ENCODE results near the gene LRP10. TPM values are rescaled to one million over a fixed set of nuclear protein-coding genes. Genes with fewer than 3 reads are reported as not detected.

Gene LRP10
- polyA plus RNA-seq, 1 donor from 2014 or later: 0.22 TPM

DNA sequence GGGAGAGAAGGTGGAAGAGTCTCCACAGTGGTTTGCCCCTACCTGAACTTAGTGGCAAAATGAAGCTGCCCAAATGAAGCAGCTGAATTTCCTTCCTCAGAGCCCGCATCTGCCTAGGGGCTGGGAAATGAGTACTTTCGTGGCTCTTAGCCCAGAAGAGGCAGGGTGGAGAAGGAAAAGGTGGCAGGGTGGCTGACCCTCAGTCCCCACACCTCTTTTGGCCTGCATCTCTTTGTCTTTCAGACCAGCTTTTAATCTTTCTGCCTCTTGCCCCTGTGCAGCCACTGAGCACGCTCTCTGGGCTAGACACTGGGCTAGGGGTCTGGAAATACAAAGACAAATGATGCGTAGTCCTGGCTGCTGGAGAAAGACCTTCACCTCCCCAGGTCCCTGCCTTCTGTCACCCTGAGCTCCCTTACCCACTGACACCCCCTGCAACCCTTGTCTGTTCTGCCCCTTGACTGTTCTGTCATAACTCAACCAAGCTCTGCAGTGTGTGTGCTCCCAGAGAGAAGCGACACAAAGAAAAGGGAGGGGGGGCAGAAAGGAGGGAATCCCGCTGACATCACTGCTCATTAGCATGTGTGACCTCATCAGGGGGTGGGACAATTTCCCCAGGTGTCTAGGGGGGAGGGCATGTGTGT lies 11.1 kb downstream of the LRP10 start:
- peak overlapping the region; percentile 97 for H3K27ac ChIP-seq (ENCODE audit: low read length)
- H3K4me2 ChIP-seq (ENCODE audit: low read length): peak overlapping the region; percentile 54
- peak overlapping the region; percentile 90 for H3K4me3 ChIP-seq (ENCODE audit: low read length)

DNA sequence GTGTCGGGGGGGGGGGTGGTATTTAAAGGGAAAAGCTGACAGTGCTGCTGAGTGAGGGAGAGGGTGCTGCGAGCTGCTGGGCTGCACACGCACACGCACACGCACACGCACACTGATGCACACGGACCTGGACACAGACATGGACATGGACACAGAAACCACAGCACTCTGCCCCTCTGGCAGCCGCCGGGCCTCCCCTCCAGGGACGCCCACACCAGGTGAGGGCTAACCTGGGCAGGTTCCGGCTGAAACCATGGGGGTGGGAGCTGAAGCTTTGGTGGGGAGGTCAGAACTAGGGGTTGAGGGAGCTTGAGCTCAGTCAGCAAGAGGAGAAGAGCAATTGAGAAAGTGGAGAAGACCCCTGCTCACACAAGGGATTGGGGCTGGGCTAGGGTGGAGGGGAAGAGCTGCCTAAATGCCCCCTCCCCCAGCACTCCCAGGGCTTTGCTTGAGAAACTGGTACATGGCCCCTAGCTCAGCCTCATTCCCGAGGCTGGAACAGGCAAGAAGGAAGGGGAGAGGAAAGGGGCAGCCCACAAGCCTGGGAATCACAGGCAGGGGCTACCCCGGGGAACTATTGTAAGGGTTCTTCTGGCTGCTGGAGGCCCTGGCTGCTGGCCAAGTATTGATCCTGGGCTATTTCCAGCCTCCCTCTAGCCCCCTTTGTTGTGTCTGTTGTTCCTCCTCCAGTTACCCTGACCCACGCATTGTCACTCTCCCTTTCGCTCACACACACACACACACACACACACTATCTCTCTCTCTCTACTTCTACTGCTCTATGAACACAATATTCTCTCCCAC lies 11.8 kb downstream of the LRP10 start, which contains the start of gene REM2:
Gene REM2 (plus strand): TSS at position 50 of the 804 bp plus-strand sequence. CDS start 66 bp downstream, at position 116.
- no peaks in the 10 kb centered on the region for H3K36me3 ChIP-seq (ENCODE audit: insufficient read depth, low read length)
- H3K4me2 ChIP-seq (ENCODE audit: low read length): peak within 1 kb of the TSS; percentile 99
- H4K20me1 ChIP-seq (ENCODE audit: insufficient read depth): no peaks in the 10 kb centered on the region
- peaks cover 8% of the 10 kb centered on the region for H3F3A ChIP-seq (ENCODE audit: insufficient read depth, low read length, poor library complexity, severe bottlenecking)
- peak within 1 kb of the TSS; percentile 97 for H3K27ac ChIP-seq (ENCODE audit: low read length)
- no peaks in the 10 kb centered on the region for H3K9me3 ChIP-seq (ENCODE audit: low read length)
- H3K79me2 ChIP-seq (replicated peaks; ENCODE audit: insufficient read depth, low read length): peaks cover 29% of the 10 kb centered on the region
- H3K27me3 ChIP-seq (ENCODE audit: insufficient read depth, low read depth, low read length): no peaks in the 10 kb centered on the region
- H3K9me2 ChIP-seq (ENCODE audit: insufficient read depth, low read length): no peaks in the 10 kb centered on the region
- peak within 1 kb of the TSS; percentile 69 for H2AFZ ChIP-seq (ENCODE audit: low read depth, low read length)
- H3K9ac ChIP-seq (ENCODE audit: low read length): peak within 1 kb of the TSS; percentile 100
- peak within 1 kb of the TSS; percentile 90 for H3K4me3 ChIP-seq (ENCODE audit: low read length)
- TF ChIP-seq, protein P1, sequence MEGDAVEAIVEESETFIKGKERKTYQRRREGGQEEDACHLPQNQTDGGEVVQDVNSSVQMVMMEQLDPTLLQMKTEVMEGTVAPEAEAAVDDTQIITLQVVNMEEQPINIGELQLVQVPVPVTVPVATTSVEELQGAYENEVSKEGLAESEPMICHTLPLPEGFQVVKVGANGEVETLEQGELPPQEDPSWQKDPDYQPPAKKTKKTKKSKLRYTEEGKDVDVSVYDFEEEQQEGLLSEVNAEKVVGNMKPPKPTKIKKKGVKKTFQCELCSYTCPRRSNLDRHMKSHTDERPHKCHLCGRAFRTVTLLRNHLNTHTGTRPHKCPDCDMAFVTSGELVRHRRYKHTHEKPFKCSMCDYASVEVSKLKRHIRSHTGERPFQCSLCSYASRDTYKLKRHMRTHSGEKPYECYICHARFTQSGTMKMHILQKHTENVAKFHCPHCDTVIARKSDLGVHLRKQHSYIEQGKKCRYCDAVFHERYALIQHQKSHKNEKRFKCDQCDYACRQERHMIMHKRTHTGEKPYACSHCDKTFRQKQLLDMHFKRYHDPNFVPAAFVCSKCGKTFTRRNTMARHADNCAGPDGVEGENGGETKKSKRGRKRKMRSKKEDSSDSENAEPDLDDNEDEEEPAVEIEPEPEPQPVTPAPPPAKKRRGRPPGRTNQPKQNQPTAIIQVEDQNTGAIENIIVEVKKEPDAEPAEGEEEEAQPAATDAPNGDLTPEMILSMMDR (IDR thresholded peaks at IDR 0.05; ENCODE audit: poor library complexity, severe bottlenecking): no peak
- TF ChIP-seq MXI1 (conservative IDR thresholded peaks at IDR 0.05; ENCODE audit: poor library complexity, severe bottlenecking) (peak; percentile 49), TAF1 (IDR thresholded peaks at IDR 0.05; ENCODE audit: low read depth) (no peak), POLR2AphosphoS5 (IDR thresholded peaks at IDR 0.05) (peak; percentile 98), RAD21 (conservative IDR thresholded peaks at IDR 0.05) (no peak), EP300 (conservative IDR thresholded peaks at IDR 0.05; ENCODE audit: poor library complexity, severe bottlenecking) (no peak)
- TF ChIP-seq, protein P2, sequence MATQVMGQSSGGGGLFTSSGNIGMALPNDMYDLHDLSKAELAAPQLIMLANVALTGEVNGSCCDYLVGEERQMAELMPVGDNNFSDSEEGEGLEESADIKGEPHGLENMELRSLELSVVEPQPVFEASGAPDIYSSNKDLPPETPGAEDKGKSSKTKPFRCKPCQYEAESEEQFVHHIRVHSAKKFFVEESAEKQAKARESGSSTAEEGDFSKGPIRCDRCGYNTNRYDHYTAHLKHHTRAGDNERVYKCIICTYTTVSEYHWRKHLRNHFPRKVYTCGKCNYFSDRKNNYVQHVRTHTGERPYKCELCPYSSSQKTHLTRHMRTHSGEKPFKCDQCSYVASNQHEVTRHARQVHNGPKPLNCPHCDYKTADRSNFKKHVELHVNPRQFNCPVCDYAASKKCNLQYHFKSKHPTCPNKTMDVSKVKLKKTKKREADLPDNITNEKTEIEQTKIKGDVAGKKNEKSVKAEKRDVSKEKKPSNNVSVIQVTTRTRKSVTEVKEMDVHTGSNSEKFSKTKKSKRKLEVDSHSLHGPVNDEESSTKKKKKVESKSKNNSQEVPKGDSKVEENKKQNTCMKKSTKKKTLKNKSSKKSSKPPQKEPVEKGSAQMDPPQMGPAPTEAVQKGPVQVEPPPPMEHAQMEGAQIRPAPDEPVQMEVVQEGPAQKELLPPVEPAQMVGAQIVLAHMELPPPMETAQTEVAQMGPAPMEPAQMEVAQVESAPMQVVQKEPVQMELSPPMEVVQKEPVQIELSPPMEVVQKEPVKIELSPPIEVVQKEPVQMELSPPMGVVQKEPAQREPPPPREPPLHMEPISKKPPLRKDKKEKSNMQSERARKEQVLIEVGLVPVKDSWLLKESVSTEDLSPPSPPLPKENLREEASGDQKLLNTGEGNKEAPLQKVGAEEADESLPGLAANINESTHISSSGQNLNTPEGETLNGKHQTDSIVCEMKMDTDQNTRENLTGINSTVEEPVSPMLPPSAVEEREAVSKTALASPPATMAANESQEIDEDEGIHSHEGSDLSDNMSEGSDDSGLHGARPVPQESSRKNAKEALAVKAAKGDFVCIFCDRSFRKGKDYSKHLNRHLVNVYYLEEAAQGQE (IDR thresholded peaks at IDR 0.05; ENCODE audit: borderline replicate concordance): peak; percentile 73

More for the DNA sequence above, 11.1 kb downstream of the LRP10 start:
- no peaks in the 10 kb centered on the region for H4K20me1 ChIP-seq (ENCODE audit: insufficient read depth)
- peak; percentile 9 for TF ChIP-seq SMC3 (conservative IDR thresholded peaks at IDR 0.05; ENCODE audit: poor library complexity)
- no peak for TF ChIP-seq MXI1 (conservative IDR thresholded peaks at IDR 0.05; ENCODE audit: poor library complexity, severe bottlenecking)
- no peak for TF ChIP-seq EZH2 (IDR thresholded peaks at IDR 0.05; ENCODE audit: borderline replicate concordance, insufficient read depth, low read length, poor library complexity, severe bottlenecking)
- peak; percentile 83 for TF ChIP-seq EP300 (conservative IDR thresholded peaks at IDR 0.05; ENCODE audit: poor library complexity, severe bottlenecking)
- peak; percentile 99 for TF ChIP-seq POLR2AphosphoS5 (IDR thresholded peaks at IDR 0.05)
- TF ChIP-seq, protein P2 (IDR thresholded peaks at IDR 0.05; ENCODE audit: borderline replicate concordance): peak; percentile 94
- TF ChIP-seq TAF1 (IDR thresholded peaks at IDR 0.05; ENCODE audit: low read depth): peak; percentile 99
- TF ChIP-seq RAD21 (conservative IDR thresholded peaks at IDR 0.05): no peak
- TF ChIP-seq, protein P1 (IDR thresholded peaks at IDR 0.05; ENCODE audit: poor library complexity, severe bottlenecking): no peak
- peak overlapping the region; percentile 54 for H2AFZ ChIP-seq (ENCODE audit: low read depth, low read length)
- peaks cover 29% of the 10 kb centered on the region for H3K79me2 ChIP-seq (replicated peaks; ENCODE audit: insufficient read depth, low read length)
- peaks cover 8% of the 10 kb centered on the region for H3F3A ChIP-seq (ENCODE audit: insufficient read depth, low read length, poor library complexity, severe bottlenecking)
- no peaks in the 10 kb centered on the region for H3K9me2 ChIP-seq (ENCODE audit: insufficient read depth, low read length)
- H3K9me3 ChIP-seq (ENCODE audit: low read length): no peaks in the 10 kb centered on the region
- no peaks in the 10 kb centered on the region for H3K36me3 ChIP-seq (ENCODE audit: insufficient read depth, low read length)
- H3K9ac ChIP-seq (ENCODE audit: low read length): peak overlapping the region; percentile 100
- no peaks in the 10 kb centered on the region for H3K27me3 ChIP-seq (ENCODE audit: insufficient read depth, low read depth, low read length)

Measured in neural cell (in vitro differentiated cells).